GDM1 (cell line): ENCODE data around the gene GPR18.

ENCODE experiments used
- DNase-seq: peaks from one replicate; lab custom pipeline; 2025; lab: John Stamatoyannopoulos, UW

GPR18 gene, protein sequence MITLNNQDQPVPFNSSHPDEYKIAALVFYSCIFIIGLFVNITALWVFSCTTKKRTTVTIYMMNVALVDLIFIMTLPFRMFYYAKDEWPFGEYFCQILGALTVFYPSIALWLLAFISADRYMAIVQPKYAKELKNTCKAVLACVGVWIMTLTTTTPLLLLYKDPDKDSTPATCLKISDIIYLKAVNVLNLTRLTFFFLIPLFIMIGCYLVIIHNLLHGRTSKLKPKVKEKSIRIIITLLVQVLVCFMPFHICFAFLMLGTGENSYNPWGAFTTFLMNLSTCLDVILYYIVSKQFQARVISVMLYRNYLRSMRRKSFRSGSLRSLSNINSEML

DNA sequence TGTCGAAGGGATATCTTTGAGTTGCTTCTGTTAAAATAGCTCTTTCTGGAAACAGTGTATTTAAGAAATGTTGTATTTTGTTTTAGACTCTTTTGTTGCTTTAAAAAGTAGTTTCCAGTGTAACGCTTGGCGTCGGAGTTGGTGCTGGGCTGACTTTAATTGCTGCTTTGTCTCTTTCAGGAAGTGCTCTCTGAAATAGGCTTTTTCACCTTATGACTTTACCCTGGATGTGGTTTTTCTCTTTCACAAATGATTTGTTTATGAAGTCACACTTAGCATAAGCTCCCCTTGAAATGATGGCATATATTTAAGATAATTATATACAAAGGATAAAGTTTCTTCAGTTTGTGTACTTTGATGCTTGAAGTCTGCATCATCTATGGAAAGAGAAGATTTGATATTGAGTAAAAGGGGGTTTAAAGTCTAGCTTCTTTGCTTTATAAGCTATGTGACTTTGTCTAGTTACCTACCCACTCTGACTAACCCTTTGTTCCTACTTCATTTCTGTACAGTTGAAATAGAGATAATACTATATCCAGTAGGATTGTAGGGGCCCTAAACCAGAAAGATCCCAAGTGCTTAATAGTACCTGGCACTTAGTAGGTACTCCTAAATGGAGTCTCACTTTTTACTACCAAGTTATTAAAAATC is at the start of gene GPR18:
GPR18 (minus strand) TSS at position 170 of the 651 bp plus-strand sequence. CDS start 2,507 bp downstream, outside the sequence.
- no peak for DNase-seq

- DNase-seq: peak; percentile 68
Measured at GRCh38 chr13:99307648-99308339, 49.6 kb upstream of the GPR18 start.

- DNase-seq: peak; percentile 71
Measured at GRCh38 chr13:99307247-99307646, 49.1 kb upstream of the GPR18 start, which contains the start of gene GPR183. Gene GPR183 (minus strand): TSS chr13:99307399. CDS start chr13:99296145, 11,254 bp downstream.

GRCh38 chr13:99305566-99305965 is 47.4 kb upstream of the GPR18 start:
- no peak for DNase-seq

DNA sequence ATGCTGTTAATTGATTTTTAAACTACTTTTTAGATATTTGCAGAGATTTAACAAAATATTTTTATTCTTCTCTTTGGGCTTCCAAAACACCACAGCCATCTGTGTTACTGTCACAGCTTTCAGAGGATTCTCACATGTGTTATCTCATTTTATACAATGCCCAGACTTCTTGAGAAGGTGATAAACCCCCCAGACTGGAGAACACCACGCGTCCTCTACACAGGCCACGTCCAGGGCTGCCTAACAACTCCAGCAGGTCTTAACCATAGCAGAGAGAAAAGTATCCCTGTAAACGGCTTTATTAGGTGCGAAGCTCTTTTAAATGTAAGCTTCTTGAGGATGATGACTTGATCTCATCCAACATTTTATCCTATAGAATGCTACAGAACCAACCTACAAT is 47.0 kb upstream of the GPR18 start:
- DNase-seq: no peak

DNA sequence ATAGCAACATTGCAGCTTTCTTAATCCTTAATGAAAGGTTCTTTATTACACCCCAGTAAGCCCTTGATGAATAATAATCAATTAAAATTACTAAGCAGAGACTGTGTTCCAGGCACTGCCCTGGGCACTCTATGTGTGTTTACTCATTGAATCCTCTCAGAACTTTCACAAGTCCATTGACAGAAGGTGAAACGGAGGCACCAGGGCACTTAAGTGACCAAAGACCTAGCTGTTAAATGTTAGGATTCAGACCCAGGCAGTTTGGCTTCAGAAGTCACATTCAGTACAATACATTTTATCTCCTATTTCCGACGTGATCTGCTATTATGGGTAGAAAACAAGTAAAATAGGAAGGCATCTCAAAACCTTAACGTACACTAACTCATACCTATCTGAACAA is 46.4 kb upstream of the GPR18 start:
- no peak for DNase-seq

GRCh38 chr13:99303863-99304521 is 45.8 kb upstream of the GPR18 start:
- DNase-seq: peak; percentile 90

DNA sequence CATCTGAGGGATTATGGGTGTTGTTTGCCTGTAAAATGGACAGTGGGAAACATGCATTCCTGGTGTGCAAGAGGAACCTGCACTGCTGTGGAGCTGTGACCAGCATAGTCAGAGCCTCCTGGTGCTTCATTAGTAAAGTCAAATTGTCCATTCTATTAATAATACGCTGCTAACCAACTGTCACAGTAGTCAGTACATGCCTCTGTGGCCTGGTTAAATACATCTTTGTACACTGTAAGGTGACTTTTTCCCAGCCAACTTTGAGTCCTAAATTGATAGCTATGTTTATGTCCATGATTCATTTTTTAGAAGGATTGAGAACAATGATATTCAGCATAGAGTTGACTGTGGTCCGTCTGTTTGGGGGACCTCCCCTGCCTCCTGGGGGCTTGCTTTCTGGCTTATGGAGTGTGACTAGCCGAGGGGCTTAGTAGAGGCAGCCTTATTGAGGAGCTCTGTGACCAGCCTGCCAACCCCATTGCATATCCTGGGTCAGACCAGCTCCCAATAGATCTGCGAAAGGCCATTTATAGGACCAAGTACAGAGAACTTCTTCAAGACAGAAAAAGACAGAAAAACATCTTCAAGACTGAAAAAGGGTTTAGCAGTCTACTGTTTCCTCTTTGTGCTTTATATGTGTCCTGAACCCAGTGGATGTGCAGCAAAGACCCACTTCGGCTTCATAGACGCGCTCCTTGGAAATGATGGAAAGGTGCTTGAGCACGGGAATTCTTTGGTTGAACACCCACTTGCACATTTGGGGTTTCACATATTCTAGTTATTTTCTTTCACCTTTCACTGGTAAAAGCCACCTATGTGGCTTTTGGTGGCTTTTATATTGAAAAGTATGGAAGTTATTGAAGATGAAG is 44.7 kb upstream of the GPR18 start:
- DNase-seq: no peak

DNA sequence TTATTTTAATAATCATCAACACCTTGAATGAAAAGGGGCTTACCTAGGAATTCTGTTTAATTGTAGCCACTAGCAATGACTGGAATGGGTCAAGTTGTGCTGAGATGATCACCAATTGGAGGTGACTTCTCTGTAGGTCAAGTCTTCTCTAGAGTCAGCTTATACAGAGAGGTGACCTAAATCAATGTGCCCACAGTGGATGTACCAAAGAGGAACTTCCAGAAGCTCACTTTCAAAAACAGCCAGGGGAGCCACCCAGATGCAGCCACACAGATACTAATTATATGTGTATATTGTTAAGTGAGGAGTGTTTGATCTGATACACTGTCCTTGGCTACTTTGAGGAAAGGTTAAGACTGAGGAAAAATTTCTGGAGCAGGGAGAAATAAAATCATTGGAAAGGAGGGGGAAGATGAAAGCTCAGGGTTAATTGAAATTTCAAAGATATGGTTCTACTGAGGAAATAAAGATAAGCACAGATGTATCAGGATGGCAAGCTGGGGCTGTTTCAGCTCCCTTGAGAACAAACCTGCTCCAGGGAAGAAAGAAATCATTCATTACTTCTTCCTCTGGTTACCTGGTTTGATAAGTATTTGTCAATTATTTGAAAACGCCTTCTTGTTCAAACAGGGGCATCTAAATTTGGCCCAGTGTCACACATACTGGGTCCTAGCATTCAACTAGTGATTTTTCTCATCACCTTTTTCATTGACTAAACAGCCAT is 43.9 kb upstream of the GPR18 start:
- no peak for DNase-seq

DNA sequence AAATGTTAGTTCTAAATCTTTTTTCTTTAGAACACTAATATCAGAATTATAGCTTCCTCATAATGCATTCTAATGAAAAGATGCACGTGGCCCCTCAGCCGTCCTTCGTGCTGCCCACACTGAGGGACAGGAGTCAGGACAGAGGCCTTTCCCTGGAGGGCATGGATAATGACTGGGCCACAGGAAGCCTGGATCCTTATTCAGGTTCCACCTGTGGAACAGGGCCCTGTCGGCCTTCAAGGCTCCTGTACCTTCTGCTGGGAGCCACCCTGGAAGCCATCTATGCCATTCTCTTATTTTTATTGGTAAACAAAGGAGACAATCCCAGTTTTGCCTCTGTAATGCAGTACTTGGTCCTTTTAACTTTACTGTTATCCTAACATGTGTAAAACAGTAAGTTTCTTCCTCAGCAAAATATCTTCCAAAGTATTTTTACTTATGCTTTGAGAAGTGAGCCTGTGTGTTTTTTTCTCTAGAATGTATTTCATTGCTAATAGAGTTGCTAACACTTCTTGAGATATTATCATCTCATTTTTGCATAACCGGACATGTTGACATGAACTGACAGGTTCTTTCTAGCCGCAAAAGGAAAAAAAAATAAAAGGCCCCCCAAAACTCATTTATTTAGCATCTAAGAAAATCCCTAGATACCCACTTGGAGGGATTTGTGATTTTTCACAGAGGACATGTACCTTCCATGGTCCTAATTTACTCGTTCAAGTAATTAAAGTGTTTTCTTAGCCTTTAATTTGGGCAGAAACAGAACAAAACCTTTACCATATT is 43.1 kb upstream of the GPR18 start:
- DNase-seq: no peak

- DNase-seq: no peak
Measured at GRCh38 chr13:99299920-99300341, 41.8 kb upstream of the GPR18 start.

DNA sequence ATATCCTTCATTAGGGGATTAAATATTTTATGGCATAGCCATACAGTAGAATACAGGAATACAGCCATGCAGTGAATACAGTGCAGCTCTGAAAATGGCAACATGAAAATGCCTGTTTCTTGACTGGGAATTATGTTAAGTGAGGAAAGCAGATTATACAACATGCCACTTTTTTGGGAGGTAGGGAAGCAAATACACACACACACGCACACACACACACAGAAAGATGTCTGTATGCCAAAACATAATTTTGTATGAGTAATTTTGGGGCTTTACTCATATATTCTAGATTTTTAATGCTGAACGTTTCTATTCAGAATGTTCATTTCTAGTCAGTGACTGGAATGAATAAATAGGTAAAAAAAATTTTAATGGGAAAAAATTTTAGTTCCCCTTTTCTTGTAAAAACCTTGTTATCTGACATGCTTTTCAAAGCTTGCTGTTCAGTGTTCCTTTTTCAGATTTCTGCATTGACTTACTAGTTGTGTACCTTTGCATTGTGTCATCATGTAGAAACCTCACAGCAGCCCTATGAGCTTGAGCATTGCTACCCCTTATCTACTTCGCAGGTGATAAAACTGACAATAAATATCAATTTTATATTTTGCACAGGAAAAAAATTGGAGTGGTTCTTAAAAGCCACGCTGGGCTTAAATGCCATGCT is 41.2 kb upstream of the GPR18 start:
- DNase-seq: no peak

- DNase-seq: no peak
Measured at GRCh38 chr13:99298056-99298455, 39.9 kb upstream of the GPR18 start.

DNA sequence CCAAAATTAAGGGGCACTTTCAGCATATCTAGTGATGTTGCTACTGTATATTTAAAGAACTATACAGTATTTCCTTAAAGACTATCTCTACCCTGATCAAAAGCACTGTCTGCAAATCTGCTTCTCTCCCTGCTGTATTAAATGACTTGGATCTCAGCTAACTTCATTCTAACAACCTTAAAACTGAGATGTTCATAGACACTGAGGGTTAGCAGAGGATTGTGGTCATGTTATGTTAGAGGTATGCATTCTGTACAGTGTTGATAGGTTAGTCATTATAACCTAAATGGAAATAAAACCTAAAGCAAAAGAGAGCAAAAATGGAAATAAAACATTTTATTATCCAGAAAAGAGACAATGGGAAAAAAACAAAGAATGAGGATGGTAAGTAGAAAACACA is 39.2 kb upstream of the GPR18 start:
- no peak for DNase-seq

DNA sequence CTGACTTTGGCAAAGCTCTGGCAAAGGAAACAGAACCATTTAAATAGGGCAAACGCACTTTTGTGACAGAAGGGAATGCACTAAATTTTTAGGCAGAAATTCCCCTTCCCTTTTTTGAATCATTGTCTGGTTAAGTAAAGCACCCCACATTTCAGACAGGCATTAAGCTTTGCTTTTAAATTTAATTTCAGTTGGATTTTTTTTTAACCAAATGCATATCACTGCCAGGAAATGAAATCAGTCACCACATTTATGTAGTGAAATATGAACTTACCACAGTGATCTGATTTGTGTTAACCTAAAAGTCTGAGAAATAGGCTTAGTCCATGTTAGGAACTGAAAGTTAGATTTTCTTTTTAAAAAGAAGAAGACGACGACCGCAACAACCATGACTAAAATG is 38.2 kb upstream of the GPR18 start:
- no peak for DNase-seq

GRCh38 chr13:99295488-99296252 is 37.5 kb upstream of the GPR18 start:
- no peak for DNase-seq

DNA sequence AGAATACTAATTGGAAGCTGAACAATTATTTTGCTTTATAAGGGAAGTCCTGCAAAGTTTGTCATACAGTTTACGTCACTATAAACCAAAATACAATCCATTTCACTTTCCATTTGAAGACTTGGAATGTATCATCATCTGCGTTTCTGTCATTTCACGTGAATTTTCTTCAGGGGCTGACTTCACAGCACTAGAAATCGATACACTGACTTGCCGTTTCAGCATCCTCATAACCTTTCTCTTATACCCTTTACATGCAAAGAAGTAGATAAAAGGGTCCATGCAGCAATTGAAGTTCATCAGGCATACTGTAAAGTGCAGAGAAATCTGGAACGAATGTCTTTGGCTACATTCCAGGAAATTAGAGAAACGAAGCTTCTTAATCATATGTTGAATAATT is 36.8 kb upstream of the GPR18 start:
- no peak for DNase-seq

DNA sequence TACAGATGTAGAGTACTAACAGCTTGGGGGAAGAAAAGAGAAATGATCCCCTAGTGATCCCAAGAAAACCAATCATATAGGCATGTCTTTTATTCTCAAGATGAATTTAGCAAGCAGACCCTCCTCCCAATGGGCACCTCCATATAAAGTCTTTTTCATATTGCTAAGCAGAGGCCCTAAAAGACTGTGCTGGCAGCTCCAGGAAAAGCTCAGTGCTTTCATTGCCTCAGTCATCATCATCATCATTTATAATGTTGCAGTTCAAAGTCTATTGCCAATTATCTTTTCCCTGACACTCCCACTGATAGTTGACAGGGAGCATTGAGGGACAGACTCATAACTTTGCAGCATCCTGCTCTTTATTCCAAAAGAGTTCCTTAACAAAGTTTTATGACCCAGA is 36.0 kb upstream of the GPR18 start:
- no peak for DNase-seq

GRCh38 chr13:99293178-99293577 is 35.0 kb upstream of the GPR18 start:
- no peak for DNase-seq
